Measurements from ENCODE around the gene ADGRG1. TPM values are rescaled to one million over a fixed set of nuclear protein-coding genes. Genes with fewer than 3 reads are reported as not detected.

ADGRG1 gene
- total RNA-seq, 1 donor from 2014 or later, result 97.7 TPM

DNA sequence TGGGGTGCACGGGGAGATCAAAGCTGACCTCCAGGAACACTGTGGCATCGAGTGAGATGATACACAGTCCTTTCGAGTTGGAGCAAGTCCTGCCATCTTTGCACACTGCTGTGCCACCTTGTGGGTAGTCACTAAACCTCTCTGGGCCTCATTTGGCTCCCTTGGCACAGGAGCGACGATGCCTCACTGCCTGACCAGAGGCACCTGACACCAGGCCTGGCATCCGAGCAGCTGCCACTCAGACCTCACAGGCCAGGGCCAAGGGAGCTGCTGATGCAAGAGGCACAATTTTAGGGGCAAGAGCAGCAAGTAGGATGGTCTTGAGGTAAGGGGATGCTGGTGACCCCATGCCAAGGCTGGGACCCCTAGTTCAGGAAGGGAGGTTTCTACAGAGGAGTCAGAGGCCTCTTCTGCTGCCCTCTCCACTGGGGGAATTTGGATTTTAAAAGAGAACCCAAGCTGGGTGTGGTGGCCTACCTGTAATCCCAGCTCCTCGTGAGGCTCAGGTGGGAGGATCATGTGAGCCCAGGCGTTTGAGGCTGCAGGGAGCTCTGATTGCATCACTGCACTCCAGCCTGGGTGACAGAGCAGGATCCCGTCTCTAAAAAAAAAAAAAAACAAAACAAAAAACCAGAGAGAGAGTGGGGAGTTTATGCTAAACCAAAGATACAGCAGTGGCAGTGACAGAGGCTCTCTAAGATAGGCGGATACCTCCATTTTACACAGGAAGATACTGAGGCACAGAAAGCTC is 6.7 kb upstream of the ADGRG1 start:
- Histone ChIP-seq H3K27ac (peak overlapping the region; percentile 70), H3K4me3 (no peak overlapping the region), H3K36me3 (no peaks in the 10 kb centered on the region), H3K9me3 (no peaks in the 10 kb centered on the region), H3K27me3 (no peaks in the 10 kb centered on the region), H3K4me1 (peaks cover 48% of the 10 kb centered on the region)
- no peak for DNase-seq (ENCODE audit: extremely low spot score in 2 of 2)
- intact Hi-C loops (cut with DNase I), result no loop called here
- TF ChIP-seq POLR2AphosphoS5 (IDR thresholded peaks at IDR 0.05; ENCODE audit: insufficient read depth in 1 of 2, low read depth in 1 of 2), result peak in 1 of 2 donors; percentile 43
- no peak for TF ChIP-seq POLR2A (IDR thresholded peaks at IDR 0.05)
- TF ChIP-seq, protein P1, sequence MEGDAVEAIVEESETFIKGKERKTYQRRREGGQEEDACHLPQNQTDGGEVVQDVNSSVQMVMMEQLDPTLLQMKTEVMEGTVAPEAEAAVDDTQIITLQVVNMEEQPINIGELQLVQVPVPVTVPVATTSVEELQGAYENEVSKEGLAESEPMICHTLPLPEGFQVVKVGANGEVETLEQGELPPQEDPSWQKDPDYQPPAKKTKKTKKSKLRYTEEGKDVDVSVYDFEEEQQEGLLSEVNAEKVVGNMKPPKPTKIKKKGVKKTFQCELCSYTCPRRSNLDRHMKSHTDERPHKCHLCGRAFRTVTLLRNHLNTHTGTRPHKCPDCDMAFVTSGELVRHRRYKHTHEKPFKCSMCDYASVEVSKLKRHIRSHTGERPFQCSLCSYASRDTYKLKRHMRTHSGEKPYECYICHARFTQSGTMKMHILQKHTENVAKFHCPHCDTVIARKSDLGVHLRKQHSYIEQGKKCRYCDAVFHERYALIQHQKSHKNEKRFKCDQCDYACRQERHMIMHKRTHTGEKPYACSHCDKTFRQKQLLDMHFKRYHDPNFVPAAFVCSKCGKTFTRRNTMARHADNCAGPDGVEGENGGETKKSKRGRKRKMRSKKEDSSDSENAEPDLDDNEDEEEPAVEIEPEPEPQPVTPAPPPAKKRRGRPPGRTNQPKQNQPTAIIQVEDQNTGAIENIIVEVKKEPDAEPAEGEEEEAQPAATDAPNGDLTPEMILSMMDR (IDR thresholded peaks at IDR 0.05), result no peak

DNA sequence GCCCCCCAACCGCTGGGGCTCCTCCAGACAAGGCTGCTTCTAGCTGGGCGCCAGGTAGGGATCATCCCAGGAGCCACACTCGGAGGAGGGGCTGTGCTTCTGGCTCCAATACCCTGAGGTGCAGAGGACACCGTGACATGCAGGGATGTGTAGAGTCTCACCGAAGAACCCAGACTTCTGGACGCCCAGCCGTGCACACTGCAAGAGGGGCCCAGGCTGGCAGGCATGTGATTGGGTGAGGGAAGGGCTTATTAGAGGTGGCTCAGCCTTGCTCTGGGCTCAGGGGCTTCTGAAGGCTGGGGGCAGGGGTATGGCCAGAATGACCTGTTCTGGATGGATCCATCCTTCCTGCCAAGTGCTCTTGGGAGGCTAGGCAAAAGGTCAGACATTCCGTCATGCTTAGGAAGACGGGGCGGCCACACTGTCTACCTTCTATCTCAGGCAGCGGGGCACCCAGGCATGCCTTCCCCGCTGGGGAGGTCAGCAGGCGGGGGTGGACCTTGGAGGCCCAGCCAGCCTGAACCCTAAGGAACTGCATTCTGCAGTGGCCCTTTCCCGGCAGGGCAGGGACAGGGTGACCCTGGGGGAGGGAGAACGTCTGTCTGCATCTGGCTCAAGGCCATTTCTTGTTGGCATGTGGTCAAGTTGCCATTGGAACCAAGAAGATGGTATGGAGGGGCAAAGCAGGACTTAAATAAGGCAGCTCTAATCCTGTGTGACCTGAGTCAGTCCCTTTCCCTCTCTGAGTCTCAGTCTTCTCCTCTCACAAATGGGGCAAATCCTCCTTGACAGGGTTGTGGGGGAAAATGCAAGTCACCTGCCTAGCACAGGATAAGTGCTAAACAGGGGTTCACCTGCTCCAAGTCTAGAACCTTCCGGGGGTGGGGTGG is 5.8 kb upstream of the ADGRG1 start:
- TF ChIP-seq POLR2A (IDR thresholded peaks at IDR 0.05), result no peak
- Histone ChIP-seq H3K27ac (peak overlapping the region; percentile 52), H3K36me3 (no peaks in the 10 kb centered on the region), H3K4me3 (no peak overlapping the region), H3K27me3 (no peaks in the 10 kb centered on the region), H3K9me3 (no peaks in the 10 kb centered on the region), H3K4me1 (peaks cover 48% of the 10 kb centered on the region)
- intact Hi-C loops (cut with DNase I), result no loop called here
- no peak for DNase-seq (ENCODE audit: extremely low spot score in 2 of 2)

DNA sequence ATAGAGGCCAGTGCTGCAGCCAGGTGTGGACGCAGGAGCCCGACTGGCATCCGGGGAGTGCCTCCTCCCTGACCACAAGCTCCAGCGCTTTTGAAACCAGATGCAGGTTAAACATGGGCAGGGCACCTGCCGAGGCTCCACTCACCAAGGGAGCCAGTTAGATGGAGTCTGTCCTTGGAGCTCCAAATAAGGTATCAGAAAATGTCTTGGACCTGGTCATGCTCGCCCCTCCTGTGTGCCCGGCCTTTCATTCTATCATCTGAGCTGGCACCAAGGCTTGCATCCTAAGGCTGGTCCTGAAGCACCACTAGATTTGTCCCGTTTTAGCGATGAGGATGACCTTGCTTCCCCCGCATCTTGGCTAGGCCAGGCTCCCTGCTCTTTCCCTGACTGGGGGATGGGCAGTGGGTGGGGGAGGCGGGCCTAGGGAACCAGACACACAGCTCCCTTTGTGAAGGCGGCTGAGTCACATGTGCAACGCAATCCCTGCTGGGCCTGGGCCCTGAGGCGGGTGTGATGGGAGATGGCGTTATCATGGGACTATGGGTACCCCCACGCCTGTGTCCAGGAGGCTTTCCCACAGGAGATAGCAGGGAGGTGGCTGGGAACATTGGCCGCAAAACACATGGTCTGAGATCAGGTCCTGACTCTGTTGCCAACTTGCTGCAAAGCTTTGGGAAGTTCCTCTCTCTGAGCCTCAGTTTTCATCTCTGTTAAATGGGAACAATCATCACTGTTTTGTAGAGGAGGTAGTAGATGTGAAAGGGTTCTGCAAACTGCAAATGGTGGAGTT is 5.0 kb upstream of the ADGRG1 start:
- no peaks in the 10 kb centered on the region for H3K27me3 ChIP-seq
- TF ChIP-seq POLR2AphosphoS5 (IDR thresholded peaks at IDR 0.05; ENCODE audit: insufficient read depth in 1 of 2, low read depth in 1 of 2), result no peak
- TF ChIP-seq, protein P1 (IDR thresholded peaks at IDR 0.05), result no peak
- no peak for TF ChIP-seq POLR2A (IDR thresholded peaks at IDR 0.05)
- H3K27ac ChIP-seq, result peak overlapping the region; percentile 52
- no peaks in the 10 kb centered on the region for H3K9me3 ChIP-seq
- no peak overlapping the region for H3K4me3 ChIP-seq
- intact Hi-C loops (cut with DNase I), result no loop called here
- no peak for DNase-seq (ENCODE audit: extremely low spot score in 2 of 2)
- no peaks in the 10 kb centered on the region for H3K36me3 ChIP-seq
- peaks cover 56% of the 10 kb centered on the region for H3K4me1 ChIP-seq

DNA sequence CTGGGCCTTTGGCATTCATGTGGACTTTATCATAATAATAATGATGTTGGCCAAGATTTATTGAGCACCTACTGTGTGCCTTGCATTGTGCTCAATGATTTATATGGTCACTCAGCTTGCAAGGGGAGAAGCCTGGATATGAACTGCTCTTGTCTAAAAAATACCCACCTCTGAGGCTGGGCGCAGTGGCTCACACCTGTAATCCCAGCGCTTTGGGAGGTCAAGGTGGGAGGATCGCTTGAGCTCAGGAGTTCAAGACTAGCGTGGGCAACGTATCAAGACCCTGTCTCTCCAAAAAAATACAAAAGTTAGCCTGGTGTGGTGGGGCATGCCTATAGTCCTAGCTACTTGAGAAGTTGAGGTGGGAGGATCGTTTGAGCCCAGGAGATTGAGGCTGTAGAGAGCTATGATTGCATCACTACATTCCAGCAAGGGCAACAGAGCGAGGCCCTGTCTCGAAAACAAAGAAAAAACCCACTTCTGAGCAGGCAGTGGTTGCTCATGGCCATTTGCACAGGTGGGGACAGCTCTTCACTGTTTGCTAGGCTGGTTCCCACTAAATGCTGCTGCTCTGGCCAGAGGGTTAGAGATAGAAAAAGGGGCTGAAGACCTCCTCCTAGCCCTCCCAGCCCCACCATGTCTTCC is 4.3 kb upstream of the ADGRG1 start:
- no peaks in the 10 kb centered on the region for H3K36me3 ChIP-seq
- no peaks in the 10 kb centered on the region for H3K9me3 ChIP-seq
- TF ChIP-seq, protein P1 (IDR thresholded peaks at IDR 0.05), result no peak
- TF ChIP-seq POLR2A (IDR thresholded peaks at IDR 0.05) (no peak), POLR2AphosphoS5 (IDR thresholded peaks at IDR 0.05; ENCODE audit: insufficient read depth in 1 of 2, low read depth in 1 of 2) (no peak)
- H3K4me1 ChIP-seq, result peaks cover 54% of the 10 kb centered on the region
- intact Hi-C loops (cut with DNase I), result no loop called here
- no peaks in the 10 kb centered on the region for H3K27me3 ChIP-seq
- no peak overlapping the region for H3K27ac ChIP-seq
- H3K4me3 ChIP-seq, result no peak overlapping the region
- DNase-seq (ENCODE audit: extremely low spot score in 2 of 2), result no peak

All from vagina (tissue), 2 donors.